HL-60 (cell line): ENCODE results near the gene KLHL21.

Experiments used
- DNase-seq, 2 experiments: peaks; one replicate each; pipeline ENCODE4 v3.0.0-alpha.2; 2010 to 2020; ENCODE audit warnings: low read depth in 1 of 2, low spot score in 1 of 2
- H3K27ac ChIP-seq: fragments of 250-450 bp; sonication (Bioruptor Pico); replicated peaks from 2 replicates; pipeline ENCODE4 v1.5.1; 2020; ENCODE audit warnings: mild to moderate bottlenecking, moderate library complexity
- H3K27me3 ChIP-seq: fragments of 250-450 bp; sonication (Bioruptor Pico); 2 replicates; pipeline ENCODE4 v1.5.1; 2021; ENCODE audit warnings: mild to moderate bottlenecking, moderate library complexity; ENCODE audit not compliant: insufficient read depth, poor library complexity, severe bottlenecking
- H3K4me3 ChIP-seq: replicated peaks from 2 replicates; pipeline ENCODE4 v1.5.1; 2011; ENCODE audit warnings: mild to moderate bottlenecking, control low read depth, low read length; ENCODE audit not compliant: insufficient read depth
- GABPA ChIP-seq: IDR thresholded peaks from 2 replicates; pipeline ENCODE4 v1.6.1; 2012; ENCODE audit warnings: low read depth
- POLR2AphosphoS5 ChIP-seq: IDR thresholded peaks from 2 replicates; pipeline ENCODE4 v1.6.1; 2012; ENCODE audit warnings: low read depth
- SPI1 ChIP-seq: IDR thresholded peaks from 2 replicates; pipeline ENCODE4 v1.6.1; 2012; ENCODE audit warnings: low read depth, mild to moderate bottlenecking, borderline replicate concordance
- TF ChIP-seq, protein P1 (sequence below): IDR thresholded peaks from one replicate; pipeline ENCODE4 v1.5.1; 2011; ENCODE audit warnings: low read length, control low read depth, inconsistent platforms; ENCODE audit not compliant: insufficient read depth
- TF ChIP-seq, protein P2 (sequence below): IDR thresholded peaks from 2 replicates; pipeline ENCODE4 v1.6.1; 2012; ENCODE audit warnings: low read depth; ENCODE audit not compliant: insufficient replicate concordance

Gene KLHL21

DNA sequence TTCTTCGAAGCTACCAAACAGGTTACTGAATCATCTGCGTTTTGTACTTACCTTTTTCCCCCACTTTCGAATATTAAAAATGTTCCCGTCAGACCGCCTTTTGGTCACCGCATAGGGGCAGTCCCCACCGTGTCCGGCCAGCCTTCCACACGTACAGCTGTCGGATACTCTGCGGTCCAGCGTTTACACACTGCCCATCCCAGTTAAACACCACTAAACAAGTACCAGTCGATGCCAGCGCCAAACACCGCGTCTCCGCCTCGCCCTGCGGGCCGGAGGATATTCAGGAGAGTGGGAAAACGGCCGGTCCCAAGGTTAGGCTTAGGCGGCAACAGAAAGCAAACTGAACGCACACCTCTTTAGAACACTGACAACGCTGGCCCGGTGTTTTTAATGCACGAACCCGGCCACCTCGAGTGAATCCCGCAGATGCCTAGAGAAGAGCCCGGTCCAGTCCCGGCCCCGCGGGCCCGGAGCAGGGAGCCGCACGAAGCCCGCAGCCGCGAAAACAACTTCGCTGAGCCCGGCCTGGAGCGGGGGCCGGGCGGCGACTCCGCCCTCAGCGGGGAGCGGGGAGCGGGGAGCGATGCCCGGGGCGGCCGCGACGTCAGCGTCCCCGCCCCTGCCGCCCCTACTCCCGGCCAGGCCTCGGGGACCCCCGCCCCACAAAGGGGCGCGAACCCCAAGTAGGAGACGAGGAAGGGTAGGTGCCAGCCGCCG is 10.1 kb upstream of the KLHL21 start:
- DNase-seq: peak in 1 of 2 experiments; percentile 28
- peak overlapping the region; percentile 43 for H3K27ac ChIP-seq
- H3K4me3 ChIP-seq: peak overlapping the region; percentile 83
- H3K27me3 ChIP-seq: no peaks in the 10 kb centered on the region
- TF ChIP-seq GABPA: no peak
- no peak for TF ChIP-seq SPI1
- no peak for TF ChIP-seq POLR2AphosphoS5
- TF ChIP-seq, protein P1, sequence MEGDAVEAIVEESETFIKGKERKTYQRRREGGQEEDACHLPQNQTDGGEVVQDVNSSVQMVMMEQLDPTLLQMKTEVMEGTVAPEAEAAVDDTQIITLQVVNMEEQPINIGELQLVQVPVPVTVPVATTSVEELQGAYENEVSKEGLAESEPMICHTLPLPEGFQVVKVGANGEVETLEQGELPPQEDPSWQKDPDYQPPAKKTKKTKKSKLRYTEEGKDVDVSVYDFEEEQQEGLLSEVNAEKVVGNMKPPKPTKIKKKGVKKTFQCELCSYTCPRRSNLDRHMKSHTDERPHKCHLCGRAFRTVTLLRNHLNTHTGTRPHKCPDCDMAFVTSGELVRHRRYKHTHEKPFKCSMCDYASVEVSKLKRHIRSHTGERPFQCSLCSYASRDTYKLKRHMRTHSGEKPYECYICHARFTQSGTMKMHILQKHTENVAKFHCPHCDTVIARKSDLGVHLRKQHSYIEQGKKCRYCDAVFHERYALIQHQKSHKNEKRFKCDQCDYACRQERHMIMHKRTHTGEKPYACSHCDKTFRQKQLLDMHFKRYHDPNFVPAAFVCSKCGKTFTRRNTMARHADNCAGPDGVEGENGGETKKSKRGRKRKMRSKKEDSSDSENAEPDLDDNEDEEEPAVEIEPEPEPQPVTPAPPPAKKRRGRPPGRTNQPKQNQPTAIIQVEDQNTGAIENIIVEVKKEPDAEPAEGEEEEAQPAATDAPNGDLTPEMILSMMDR: no peak
- TF ChIP-seq, protein P2, sequence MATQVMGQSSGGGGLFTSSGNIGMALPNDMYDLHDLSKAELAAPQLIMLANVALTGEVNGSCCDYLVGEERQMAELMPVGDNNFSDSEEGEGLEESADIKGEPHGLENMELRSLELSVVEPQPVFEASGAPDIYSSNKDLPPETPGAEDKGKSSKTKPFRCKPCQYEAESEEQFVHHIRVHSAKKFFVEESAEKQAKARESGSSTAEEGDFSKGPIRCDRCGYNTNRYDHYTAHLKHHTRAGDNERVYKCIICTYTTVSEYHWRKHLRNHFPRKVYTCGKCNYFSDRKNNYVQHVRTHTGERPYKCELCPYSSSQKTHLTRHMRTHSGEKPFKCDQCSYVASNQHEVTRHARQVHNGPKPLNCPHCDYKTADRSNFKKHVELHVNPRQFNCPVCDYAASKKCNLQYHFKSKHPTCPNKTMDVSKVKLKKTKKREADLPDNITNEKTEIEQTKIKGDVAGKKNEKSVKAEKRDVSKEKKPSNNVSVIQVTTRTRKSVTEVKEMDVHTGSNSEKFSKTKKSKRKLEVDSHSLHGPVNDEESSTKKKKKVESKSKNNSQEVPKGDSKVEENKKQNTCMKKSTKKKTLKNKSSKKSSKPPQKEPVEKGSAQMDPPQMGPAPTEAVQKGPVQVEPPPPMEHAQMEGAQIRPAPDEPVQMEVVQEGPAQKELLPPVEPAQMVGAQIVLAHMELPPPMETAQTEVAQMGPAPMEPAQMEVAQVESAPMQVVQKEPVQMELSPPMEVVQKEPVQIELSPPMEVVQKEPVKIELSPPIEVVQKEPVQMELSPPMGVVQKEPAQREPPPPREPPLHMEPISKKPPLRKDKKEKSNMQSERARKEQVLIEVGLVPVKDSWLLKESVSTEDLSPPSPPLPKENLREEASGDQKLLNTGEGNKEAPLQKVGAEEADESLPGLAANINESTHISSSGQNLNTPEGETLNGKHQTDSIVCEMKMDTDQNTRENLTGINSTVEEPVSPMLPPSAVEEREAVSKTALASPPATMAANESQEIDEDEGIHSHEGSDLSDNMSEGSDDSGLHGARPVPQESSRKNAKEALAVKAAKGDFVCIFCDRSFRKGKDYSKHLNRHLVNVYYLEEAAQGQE: no peak

DNA sequence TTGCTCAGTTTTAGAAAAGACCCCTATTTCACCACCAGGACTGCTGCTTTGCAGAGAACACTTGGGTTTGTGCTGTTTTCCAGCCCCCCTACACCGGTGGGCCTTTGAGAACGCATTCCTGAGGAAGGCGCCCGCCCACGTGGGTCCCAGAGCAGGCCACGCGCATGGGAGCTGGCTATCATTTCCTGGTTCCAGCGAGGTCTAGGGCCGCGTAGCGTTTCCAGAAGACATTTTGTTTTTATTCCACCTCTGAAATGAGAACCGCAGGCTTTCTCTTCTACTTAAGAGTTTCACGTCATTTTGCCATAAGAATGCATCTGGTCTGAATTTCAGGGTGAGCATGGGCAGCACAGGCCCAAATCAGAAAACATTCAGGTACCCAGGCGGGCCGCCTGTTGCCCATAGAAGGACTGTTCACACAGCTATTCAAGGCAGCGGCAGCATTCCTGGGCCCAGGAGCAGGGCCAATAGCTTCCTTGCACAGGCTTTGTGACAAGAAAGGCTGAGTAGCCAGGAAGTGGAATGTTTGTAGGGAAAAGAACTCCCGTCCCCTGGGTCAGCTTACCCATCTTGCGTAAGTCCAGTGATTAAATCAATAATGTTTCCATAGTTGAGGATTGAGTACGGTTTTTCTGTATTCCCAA is 1.4 kb upstream of the KLHL21 start:
- Histone ChIP-seq H3K27me3 (no peaks in the 10 kb centered on the region), H3K4me3 (no peak overlapping the region), H3K27ac (peak overlapping the region; percentile 90)
- DNase-seq: no peak
- TF ChIP-seq SPI1: no peak
- TF ChIP-seq GABPA: no peak
- TF ChIP-seq, protein P1: no peak
- TF ChIP-seq POLR2AphosphoS5: no peak
- TF ChIP-seq, protein P2: no peak

DNA sequence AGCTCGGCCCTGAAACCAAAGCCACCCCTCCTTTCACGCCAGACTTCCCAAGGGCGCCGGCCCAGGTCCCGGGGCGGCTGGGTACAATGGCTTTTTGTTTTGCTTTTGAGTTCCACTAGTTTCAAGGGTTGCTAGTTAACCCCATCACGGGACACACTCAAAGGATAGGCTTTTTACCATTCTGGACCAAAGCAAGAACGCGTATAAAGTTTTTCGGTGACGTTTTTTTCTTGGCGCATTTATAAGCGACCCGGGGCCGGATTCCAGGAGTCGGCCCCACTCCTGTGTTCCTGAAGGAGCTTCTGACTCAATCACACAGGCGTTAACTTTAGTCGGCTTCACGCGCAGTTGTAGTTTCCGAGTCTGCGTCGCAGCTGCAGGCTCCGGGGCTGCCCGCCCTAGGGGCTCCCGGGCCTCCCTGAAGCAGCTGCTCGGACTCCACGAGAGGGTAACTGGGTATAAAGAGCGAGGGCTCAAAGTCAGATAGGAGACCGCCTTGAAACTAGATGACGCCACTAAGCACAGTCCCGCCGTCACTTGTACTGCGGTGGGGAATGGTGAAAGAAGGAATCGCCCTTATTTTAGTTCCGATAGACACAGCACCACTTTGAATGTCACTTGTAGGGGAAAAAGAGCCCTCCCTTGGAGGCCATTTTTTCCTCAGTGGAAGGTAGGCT is 707 bp upstream of the KLHL21 start:
- Histone ChIP-seq H3K27me3 (no peaks in the 10 kb centered on the region), H3K4me3 (peak overlapping the region; percentile 93), H3K27ac (peak overlapping the region; percentile 90)
- DNase-seq: peak in 1 of 2 experiments; percentile 54
- TF ChIP-seq, protein P1: no peak
- no peak for TF ChIP-seq SPI1
- TF ChIP-seq GABPA: no peak
- TF ChIP-seq, protein P2: no peak
- TF ChIP-seq POLR2AphosphoS5: no peak
